ENCODE results near the gene KCNK15.

KCNK15 gene

GRCh38 chr20:44743080-44743701 lies 2.5 kb upstream of the KCNK15 start:
- Histone ChIP-seq H3K79me2 (ENCODE audit: insufficient read depth, low read depth) (no peaks in the 10 kb centered on the region), H3K27me3 (ENCODE audit: insufficient read depth, low read depth) (peaks cover 36% of the 10 kb centered on the region), H3K4me2 (no peak overlapping the region), H3K27ac (no peak overlapping the region), H2AFZ (ENCODE audit: low read depth) (no peak overlapping the region), H3K4me1 (ENCODE audit: low read depth, poor library complexity, severe bottlenecking) (peaks cover 24% of the 10 kb centered on the region), H3K9ac (no peak overlapping the region), H4K20me1 (ENCODE audit: insufficient read depth) (no peaks in the 10 kb centered on the region), H3K4me3 (IDR thresholded peaks at IDR 0.05; ENCODE audit: insufficient read depth, low read depth, low read length) (no peak overlapping the region), H3K36me3 (ENCODE audit: insufficient read depth) (no peaks in the 10 kb centered on the region)
- TF ChIP-seq, protein P1, sequence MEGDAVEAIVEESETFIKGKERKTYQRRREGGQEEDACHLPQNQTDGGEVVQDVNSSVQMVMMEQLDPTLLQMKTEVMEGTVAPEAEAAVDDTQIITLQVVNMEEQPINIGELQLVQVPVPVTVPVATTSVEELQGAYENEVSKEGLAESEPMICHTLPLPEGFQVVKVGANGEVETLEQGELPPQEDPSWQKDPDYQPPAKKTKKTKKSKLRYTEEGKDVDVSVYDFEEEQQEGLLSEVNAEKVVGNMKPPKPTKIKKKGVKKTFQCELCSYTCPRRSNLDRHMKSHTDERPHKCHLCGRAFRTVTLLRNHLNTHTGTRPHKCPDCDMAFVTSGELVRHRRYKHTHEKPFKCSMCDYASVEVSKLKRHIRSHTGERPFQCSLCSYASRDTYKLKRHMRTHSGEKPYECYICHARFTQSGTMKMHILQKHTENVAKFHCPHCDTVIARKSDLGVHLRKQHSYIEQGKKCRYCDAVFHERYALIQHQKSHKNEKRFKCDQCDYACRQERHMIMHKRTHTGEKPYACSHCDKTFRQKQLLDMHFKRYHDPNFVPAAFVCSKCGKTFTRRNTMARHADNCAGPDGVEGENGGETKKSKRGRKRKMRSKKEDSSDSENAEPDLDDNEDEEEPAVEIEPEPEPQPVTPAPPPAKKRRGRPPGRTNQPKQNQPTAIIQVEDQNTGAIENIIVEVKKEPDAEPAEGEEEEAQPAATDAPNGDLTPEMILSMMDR (conservative IDR thresholded peaks at IDR 0.05; ENCODE audit: low read depth, low read length) = no peak

DNA sequence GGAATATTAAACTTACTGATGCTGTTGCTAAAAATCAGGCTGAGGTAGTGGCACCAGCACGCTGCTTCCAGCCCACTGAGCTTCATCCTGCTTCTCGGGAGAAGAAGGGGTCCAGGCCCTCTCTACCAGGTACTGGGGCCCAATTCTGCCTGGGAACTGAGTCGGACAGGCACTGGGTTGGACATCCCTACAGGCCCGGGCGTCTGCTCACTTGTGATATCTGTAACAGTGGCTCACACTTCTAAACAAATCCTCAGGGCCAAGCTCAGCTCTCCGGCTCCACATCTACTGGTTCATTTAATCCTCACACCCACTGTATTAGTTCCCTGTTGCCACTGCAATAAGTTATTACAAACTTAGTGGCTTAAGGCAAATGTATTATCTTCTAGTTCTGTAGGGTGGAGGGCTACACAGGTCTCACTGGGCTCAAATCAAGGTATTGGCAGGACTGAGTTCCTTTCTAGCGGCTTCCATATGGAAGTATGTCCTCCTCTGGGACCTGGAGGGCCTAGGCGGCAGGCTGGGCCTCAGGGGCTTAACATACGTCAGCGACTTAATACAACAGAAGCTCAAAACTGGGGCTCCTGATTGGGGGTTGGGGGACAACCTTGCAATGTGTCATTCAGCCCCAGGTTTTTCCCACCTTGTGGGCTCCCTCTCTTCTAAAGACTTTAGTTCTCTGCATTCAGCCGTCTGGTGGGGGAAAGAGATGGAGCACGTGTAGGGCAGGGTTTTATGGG lies 1.6 kb upstream of the KCNK15 start:
- TF ChIP-seq, protein P1 (conservative IDR thresholded peaks at IDR 0.05; ENCODE audit: low read depth, low read length) = no peak
- Histone ChIP-seq H3K4me1 (ENCODE audit: low read depth, poor library complexity, severe bottlenecking) (peaks cover 26% of the 10 kb centered on the region), H3K4me2 (no peak overlapping the region), H3K36me3 (ENCODE audit: insufficient read depth) (no peaks in the 10 kb centered on the region), H3K79me2 (ENCODE audit: insufficient read depth, low read depth) (no peaks in the 10 kb centered on the region), H3K27ac (no peak overlapping the region), H3K9ac (no peak overlapping the region), H2AFZ (ENCODE audit: low read depth) (no peak overlapping the region), H3K27me3 (ENCODE audit: insufficient read depth, low read depth) (peaks cover 36% of the 10 kb centered on the region), H4K20me1 (ENCODE audit: insufficient read depth) (no peaks in the 10 kb centered on the region), H3K4me3 (IDR thresholded peaks at IDR 0.05; ENCODE audit: insufficient read depth, low read depth, low read length) (no peak overlapping the region)

DNA sequence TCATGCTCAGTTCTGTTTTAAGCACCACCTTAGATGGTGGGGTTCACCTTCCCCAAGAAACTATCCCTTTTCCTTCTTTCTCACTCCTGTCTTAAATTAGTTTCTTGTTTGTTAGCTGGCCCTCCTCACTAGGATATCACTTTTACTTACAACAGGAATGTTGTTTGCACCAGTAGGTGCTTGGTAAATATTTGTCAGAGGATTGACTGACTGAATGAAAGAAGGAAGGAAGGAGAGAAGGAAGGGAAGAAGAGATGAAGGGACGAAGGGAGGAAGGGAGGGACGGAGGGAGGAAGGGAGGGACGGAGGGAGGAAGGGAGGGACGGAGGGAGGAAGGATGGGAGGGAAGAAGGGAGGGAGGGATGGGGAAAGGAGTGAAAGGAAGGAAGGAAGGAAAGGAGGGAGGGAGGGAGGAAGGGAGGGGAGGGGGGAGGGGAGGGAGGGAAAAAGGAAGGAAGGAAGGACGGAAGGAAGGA lies 505 bp upstream of the KCNK15 start:
- peaks cover 36% of the 10 kb centered on the region for H3K27me3 ChIP-seq (ENCODE audit: insufficient read depth, low read depth)
- H3K9ac ChIP-seq = no peak overlapping the region
- no peaks in the 10 kb centered on the region for H3K79me2 ChIP-seq (ENCODE audit: insufficient read depth, low read depth)
- no peak overlapping the region for H3K4me2 ChIP-seq
- H3K36me3 ChIP-seq (ENCODE audit: insufficient read depth) = no peaks in the 10 kb centered on the region
- H2AFZ ChIP-seq (ENCODE audit: low read depth) = no peak overlapping the region
- H3K27ac ChIP-seq = no peak overlapping the region
- TF ChIP-seq, protein P1 (conservative IDR thresholded peaks at IDR 0.05; ENCODE audit: low read depth, low read length) = no peak
- H3K4me1 ChIP-seq (ENCODE audit: low read depth, poor library complexity, severe bottlenecking) = peaks cover 26% of the 10 kb centered on the region
- no peaks in the 10 kb centered on the region for H4K20me1 ChIP-seq (ENCODE audit: insufficient read depth)
- no peak overlapping the region for H3K4me3 ChIP-seq (IDR thresholded peaks at IDR 0.05; ENCODE audit: insufficient read depth, low read depth, low read length)

DNA sequence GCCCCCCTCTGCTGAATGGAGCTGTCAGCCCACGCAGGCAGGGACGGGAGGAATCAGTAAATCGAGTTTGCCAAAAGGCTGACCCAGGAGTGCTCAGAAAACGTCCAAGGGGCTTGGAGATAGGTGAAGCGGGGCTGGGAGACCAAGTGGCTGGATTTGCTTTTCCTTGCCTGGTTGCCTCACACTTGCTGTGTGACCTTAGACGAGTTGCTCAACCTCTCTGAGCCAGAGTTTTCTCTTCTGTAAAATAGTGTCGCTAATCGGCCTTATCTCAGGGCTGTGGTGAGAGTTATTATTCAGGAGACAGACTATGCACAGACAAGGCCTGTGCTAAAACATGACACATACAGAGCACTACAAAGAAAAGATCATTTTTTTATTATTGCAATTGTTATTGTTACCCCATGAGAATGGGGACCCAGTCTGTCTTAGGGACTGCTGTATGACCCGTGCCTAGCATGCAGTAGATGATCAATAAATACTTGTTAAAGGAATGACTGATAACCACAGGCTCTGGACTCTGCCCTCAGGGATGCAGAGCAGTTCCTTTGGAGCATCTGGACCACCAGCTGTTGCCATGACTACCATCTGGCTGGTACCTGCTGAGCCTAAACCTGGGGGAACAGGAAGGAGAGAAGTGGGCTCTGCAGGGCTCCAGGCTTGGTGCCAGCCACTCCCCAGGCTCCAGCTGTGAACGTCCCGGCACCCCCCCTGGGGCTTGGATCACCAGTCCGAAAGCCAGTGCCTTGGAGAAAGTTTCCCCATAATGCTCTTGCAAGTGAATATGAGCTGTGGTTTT lies 901 bp downstream of the KCNK15 start:
- Histone ChIP-seq H3K4me1 (ENCODE audit: low read depth, poor library complexity, severe bottlenecking) (peaks cover 26% of the 10 kb centered on the region), H3K36me3 (ENCODE audit: insufficient read depth) (no peaks in the 10 kb centered on the region), H3K27me3 (ENCODE audit: insufficient read depth, low read depth) (peaks cover 36% of the 10 kb centered on the region), H3K4me2 (peak overlapping the region; percentile 46; the same call in 1 of the 2 replicates), H3K79me2 (ENCODE audit: insufficient read depth, low read depth) (no peaks in the 10 kb centered on the region), H3K4me3 (IDR thresholded peaks at IDR 0.05; ENCODE audit: insufficient read depth, low read depth, low read length) (no peak overlapping the region), H3K27ac (peak overlapping the region; percentile 20; the same call in 1 of the 2 replicates), H4K20me1 (ENCODE audit: insufficient read depth) (no peaks in the 10 kb centered on the region), H2AFZ (ENCODE audit: low read depth) (peak overlapping the region; percentile 41; the same call in 1 of the 2 replicates), H3K9ac (no peak overlapping the region)
- TF ChIP-seq, protein P1 (conservative IDR thresholded peaks at IDR 0.05; ENCODE audit: low read depth, low read length) = no peak

Measured in KMS-11 (cell line).